Sigmoid colon (tissue), 7 donors: ENCODE results near the gene NDUFB2. TPM values are rescaled to one million over a fixed set of nuclear protein-coding genes. Genes with fewer than 3 reads are reported as not detected.
"Not testable (repeated sequence)": the region's sequence is repeated elsewhere in the genome, so short reads cannot be mapped to it uniquely, and the experiment has no call there.

Experiments used
- DNase-seq: peaks from one replicate; pipeline ENCODE4 v3.0.0-alpha.2; 2019
- H3K27ac ChIP-seq, 4 donors: fragments of 200-600 bp; sonication (generic); one replicate each; pipeline ENCODE4 v1.5.1; 2016 to 2019; ENCODE audit warnings: mild to moderate bottlenecking in 1 of 4
- H3K27me3 ChIP-seq, 3 donors: fragments of 200-600 bp; sonication (generic); one replicate each; pipeline ENCODE4 v1.5.1; 2019; ENCODE audit warnings: mild to moderate bottlenecking in 1 of 3
- H3K36me3 ChIP-seq, 4 donors: fragments of 200-600 bp; sonication (generic); one replicate each; pipeline ENCODE4 v1.5.1; 2016 to 2019
- H3K4me1 ChIP-seq, 4 donors: fragments of 200-600 bp; sonication (generic); one replicate each; pipeline ENCODE4 v1.5.1; 2017 to 2019
- H3K4me3 ChIP-seq, 4 donors: fragments of 200-600 bp; sonication (generic); one replicate each; pipeline ENCODE4 v1.5.1; 2017 to 2019; ENCODE audit warnings: mild to moderate bottlenecking in 2 of 4, moderate library complexity in 1 of 4
- H3K9me3 ChIP-seq, 4 donors: fragments of 200-600 bp in 3 of 4; sonication (generic) in 3 of 4; one replicate each; pipeline versions ENCODE4 v1.5.1 to v1.6.1; 2013 to 2019
- EP300 ChIP-seq, 4 donors: sonication (generic); formaldehyde crosslinking; IDR thresholded peaks; one replicate each; pipeline ENCODE4 v1.6.1; 2017; ENCODE audit warnings: antibody characterized with exemption in 4 of 4
- POLR2A ChIP-seq, 2 donors: fragments of 450-650 bp; IDR thresholded peaks; one replicate each; pipeline ENCODE4 v1.6.1; 2016; ENCODE audit warnings: antibody characterized with exemption in 2 of 2, mild to moderate bottlenecking in 2 of 2, moderate library complexity in 2 of 2
- POLR2AphosphoS5 ChIP-seq, 4 donors: sonication (generic); formaldehyde crosslinking; IDR thresholded peaks; one replicate each; pipeline ENCODE4 v1.6.1; 2017; ENCODE audit warnings: antibody characterized with exemption in 4 of 4
- WGBS, 2 donors: extraction: QIAGEN DNeasy Blood & Tissue Kit; methylation state at CpG; one replicate each; pipeline ENCODE4 v1.1.7; 2013; 5-methylcytosine and 5-hydroxymethylcytosine counted together
- intact Hi-C: fragments of 100-400 bp; cut with DNase I; formaldehyde crosslinking; loops from one replicate; pipeline ENCODE4 v1.15.1; 2023
- polyA plus RNA-seq, 3 donors: library from polyadenylated mRNA; stranded (reverse); fragments of 200-250 nt; gene quantifications; one replicate each; pipeline ENCODE4 v1.2.3, GENCODE V29; 2013
- total RNA-seq, 4 donors: library from RNA; depleted of rRNA; stranded (reverse); fragments of >200 nt; gene quantifications; one replicate each; pipeline ENCODE4 v1.1.0, GENCODE V29; 2016
- TF ChIP-seq, protein P1 (sequence below), 4 experiments: fragments of 450-650 bp in 3 of 4; fragments of 200-600 bp in 1 of 4; IDR thresholded peaks; one replicate each; pipeline ENCODE4 v1.5.1; 2016 to 2019; ENCODE audit warnings: antibody characterized with exemption in 4 of 4, mild to moderate bottlenecking in 3 of 4, moderate library complexity in 2 of 4
- donor health status: healthy with polysubstance abuse.
- donor health status: Bipolar disorder and iron deficiency.
- donor health status: healthy.

The NDUFB2 gene
- total and polyA plus RNA-seq, 7 donors: 170 to 979 (median 377) TPM

DNA sequence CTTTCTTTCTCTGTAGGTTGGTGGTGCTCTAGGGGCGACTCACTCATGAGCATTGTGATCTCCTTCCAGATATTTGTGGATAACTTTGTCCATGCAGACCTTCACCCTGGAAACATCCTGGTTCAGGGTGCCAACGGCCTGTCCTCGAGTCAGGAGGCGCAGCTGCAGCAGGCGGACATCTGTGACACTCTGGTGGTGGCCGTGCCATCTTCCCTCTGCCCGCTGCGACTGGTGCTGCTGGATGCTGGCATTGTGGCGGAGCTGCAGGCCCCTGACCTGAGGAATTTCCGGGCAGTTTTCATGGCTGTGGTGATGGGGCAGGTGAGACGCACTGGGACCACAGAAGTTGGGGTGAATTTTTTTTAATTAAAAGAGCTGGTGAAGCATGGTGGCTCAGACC is 9.6 kb upstream of the NDUFB2 start:
- Histone ChIP-seq H3K27ac (no peak overlapping the region), H3K4me1 (no peaks in the 10 kb centered on the region), H3K27me3 (no peaks in the 10 kb centered on the region), H3K36me3 (peaks cover 0 to 90% (median 23%) of the 10 kb centered on the region in 4 donors), H3K4me3 (no peak overlapping the region), H3K9me3 (no peaks in the 10 kb centered on the region)
- 97% methylated on average over 11 of the region's 11 CpGs for WGBS, 2 donors
- intact Hi-C loops: no loop called here
- DNase-seq: peak; percentile 43
- TF ChIP-seq POLR2A (IDR thresholded peaks at IDR 0.05) (no peak), POLR2AphosphoS5 (IDR thresholded peaks at IDR 0.05) (no peak), EP300 (IDR thresholded peaks at IDR 0.05) (no peak)
- TF ChIP-seq, protein P1, sequence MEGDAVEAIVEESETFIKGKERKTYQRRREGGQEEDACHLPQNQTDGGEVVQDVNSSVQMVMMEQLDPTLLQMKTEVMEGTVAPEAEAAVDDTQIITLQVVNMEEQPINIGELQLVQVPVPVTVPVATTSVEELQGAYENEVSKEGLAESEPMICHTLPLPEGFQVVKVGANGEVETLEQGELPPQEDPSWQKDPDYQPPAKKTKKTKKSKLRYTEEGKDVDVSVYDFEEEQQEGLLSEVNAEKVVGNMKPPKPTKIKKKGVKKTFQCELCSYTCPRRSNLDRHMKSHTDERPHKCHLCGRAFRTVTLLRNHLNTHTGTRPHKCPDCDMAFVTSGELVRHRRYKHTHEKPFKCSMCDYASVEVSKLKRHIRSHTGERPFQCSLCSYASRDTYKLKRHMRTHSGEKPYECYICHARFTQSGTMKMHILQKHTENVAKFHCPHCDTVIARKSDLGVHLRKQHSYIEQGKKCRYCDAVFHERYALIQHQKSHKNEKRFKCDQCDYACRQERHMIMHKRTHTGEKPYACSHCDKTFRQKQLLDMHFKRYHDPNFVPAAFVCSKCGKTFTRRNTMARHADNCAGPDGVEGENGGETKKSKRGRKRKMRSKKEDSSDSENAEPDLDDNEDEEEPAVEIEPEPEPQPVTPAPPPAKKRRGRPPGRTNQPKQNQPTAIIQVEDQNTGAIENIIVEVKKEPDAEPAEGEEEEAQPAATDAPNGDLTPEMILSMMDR (IDR thresholded peaks at IDR 0.05): no peak

- intact Hi-C loops: no loop called here
- H3K36me3 ChIP-seq: peaks cover 0 to 91% (median 23%) of the 10 kb centered on the region in 4 donors
- 94% methylated on average over 6 of the region's 6 CpGs for WGBS, 2 donors
- no peaks in the 10 kb centered on the region for H3K4me1 ChIP-seq
- H3K4me3 ChIP-seq: no peak overlapping the region
- no peak for TF ChIP-seq POLR2A (IDR thresholded peaks at IDR 0.05)
- no peak for TF ChIP-seq POLR2AphosphoS5 (IDR thresholded peaks at IDR 0.05)
- TF ChIP-seq, protein P1 (IDR thresholded peaks at IDR 0.05): no peak
- TF ChIP-seq EP300 (IDR thresholded peaks at IDR 0.05): no peak
- H3K9me3 ChIP-seq: no peaks in the 10 kb centered on the region
- H3K27ac ChIP-seq: no peak overlapping the region
- no peaks in the 10 kb centered on the region for H3K27me3 ChIP-seq
- DNase-seq: no peak
Observed at GRCh38 chr7:140688341-140688740, 8.2 kb upstream of the NDUFB2 start.

GRCh38 chr7:140689199-140690152 is 7.0 kb upstream of the NDUFB2 start:
- H3K4me1 ChIP-seq: no peaks in the 10 kb centered on the region
- DNase-seq: peak; percentile 46
- TF ChIP-seq POLR2A (IDR thresholded peaks at IDR 0.05) (no peak), EP300 (IDR thresholded peaks at IDR 0.05) (no peak), POLR2AphosphoS5 (IDR thresholded peaks at IDR 0.05) (no peak)
- TF ChIP-seq, protein P1 (IDR thresholded peaks at IDR 0.05): no peak
- no peaks in the 10 kb centered on the region for H3K9me3 ChIP-seq
- intact Hi-C loops: no loop called here
- 95 to 96% methylated on average over 16 of the region's 16 CpGs for WGBS, 2 donors
- H3K27ac ChIP-seq: no peak overlapping the region
- no peaks in the 10 kb centered on the region for H3K27me3 ChIP-seq
- peaks cover 0 to 82% (median 21%) of the 10 kb centered on the region in 4 donors for H3K36me3 ChIP-seq
- H3K4me3 ChIP-seq: no peak overlapping the region

- intact Hi-C loops: no loop called here
- peaks cover 0 to 67% (median 18%) of the 10 kb centered on the region in 4 donors for H3K36me3 ChIP-seq
- H3K4me1 ChIP-seq: peaks cover 0 to 7% (median 7%) of the 10 kb centered on the region in 4 donors
- H3K9me3 ChIP-seq: no peaks in the 10 kb centered on the region
- no peak for DNase-seq
- TF ChIP-seq POLR2A (IDR thresholded peaks at IDR 0.05) (no peak), POLR2AphosphoS5 (IDR thresholded peaks at IDR 0.05) (no peak), EP300 (IDR thresholded peaks at IDR 0.05) (no peak)
- TF ChIP-seq, protein P1 (IDR thresholded peaks at IDR 0.05): no peak
- WGBS, 2 donors: 91 to 94% methylated on average over 12 of the region's 12 CpGs
- H3K4me3 ChIP-seq: no peak overlapping the region
- H3K27ac ChIP-seq: no peak overlapping the region
- no peaks in the 10 kb centered on the region for H3K27me3 ChIP-seq
Observed at GRCh38 chr7:140691376-140692045, 5.0 kb upstream of the NDUFB2 start.

GRCh38 chr7:140693849-140694248 is 2.7 kb upstream of the NDUFB2 start:
- H3K9me3 ChIP-seq, H3K4me3 ChIP-seq, intact Hi-C loops, H3K27ac ChIP-seq, H3K27me3 ChIP-seq: not testable (repeated sequence)
- Histone ChIP-seq H3K36me3 (peaks cover 0 to 44% (median 5%) of the 10 kb centered on the region in 4 donors), H3K4me1 (peaks cover 0 to 23% (median 22%) of the 10 kb centered on the region in 4 donors)
- WGBS, 2 donors: 96 to 98% methylated on average over 10 of the region's 10 CpGs
- DNase-seq: peak; percentile 54
